ENCODE results near the gene ISL2.

Gene ISL2

DNA sequence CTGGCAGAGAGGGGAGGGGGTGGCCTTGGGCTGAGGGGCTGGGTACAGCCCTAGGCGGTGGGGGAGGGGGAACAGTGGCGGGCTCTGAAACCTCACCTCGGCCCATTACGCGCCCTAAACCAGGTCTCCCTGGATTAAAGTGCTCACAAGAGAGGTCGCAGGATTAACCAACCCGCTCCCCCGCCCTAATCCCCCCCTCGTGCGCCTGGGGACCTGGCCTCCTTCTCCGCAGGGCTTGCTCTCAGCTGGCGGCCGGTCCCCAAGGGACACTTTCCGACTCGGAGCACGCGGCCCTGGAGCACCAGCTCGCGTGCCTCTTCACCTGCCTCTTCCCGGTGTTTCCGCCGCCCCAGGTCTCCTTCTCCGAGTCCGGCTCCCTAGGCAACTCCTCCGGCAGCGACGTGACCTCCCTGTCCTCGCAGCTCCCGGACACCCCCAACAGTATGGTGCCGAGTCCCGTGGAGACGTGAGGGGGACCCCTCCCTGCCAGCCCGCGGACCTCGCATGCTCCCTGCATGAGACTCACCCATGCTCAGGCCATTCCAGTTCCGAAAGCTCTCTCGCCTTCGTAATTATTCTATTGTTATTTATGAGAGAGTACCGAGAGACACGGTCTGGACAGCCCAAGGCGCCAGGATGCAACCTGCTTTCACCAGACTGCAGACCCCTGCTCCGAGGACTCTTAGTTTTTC, 4.9 kb downstream of the ISL2 start:
- DNase-seq (ENCODE audit: insufficient read length, low spot score) (peak; percentile 19), FAIRE-seq (no peak)

- DNase-seq (ENCODE audit: insufficient read length, low spot score) (no peak), FAIRE-seq (no peak)
Measured at GRCh38 chr15:76342058-76342381, 5.4 kb downstream of the ISL2 start.

DNA sequence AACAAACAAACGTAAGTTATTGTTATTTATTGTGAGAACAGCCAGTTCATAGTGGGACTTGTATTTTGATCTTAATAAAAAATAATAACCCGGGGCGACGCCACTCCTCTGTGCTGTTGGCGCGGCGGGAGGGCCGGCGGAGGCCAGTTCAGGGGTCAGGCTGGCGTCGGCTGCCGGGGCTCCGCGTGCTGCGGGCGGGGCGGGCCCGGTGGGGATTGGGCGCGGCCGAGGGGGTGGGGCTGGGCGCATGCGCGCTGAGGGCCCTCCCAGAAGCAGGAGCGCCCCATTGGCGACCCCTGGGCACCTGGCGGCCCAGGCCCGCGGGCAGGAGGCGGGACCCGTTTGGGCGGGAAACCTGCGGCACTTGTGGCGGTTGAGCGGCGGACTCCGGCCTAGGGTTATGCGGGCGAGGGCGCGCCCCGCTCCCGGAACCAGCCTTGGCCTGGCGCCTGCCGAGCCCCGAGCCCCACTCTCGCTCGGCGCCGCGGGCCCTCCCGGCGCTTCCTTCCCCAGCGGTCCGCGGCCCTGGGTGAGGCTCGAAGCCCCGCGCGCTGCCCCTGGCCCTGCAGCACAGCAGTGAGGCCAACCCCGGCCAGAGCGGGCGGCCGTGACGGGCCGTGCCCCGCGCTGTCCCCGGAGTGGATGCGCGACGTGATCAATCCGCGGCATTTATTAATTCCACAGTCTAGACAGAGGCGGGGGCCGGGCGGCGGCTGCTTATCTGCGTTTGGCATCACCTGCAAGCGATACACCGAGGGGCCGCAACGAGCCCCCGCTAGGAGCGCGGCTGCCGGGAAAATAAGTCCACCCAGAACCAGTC, 6.0 kb downstream of the ISL2 start:
- FAIRE-seq (no peak), DNase-seq (ENCODE audit: insufficient read length, low spot score) (no peak)

DNA sequence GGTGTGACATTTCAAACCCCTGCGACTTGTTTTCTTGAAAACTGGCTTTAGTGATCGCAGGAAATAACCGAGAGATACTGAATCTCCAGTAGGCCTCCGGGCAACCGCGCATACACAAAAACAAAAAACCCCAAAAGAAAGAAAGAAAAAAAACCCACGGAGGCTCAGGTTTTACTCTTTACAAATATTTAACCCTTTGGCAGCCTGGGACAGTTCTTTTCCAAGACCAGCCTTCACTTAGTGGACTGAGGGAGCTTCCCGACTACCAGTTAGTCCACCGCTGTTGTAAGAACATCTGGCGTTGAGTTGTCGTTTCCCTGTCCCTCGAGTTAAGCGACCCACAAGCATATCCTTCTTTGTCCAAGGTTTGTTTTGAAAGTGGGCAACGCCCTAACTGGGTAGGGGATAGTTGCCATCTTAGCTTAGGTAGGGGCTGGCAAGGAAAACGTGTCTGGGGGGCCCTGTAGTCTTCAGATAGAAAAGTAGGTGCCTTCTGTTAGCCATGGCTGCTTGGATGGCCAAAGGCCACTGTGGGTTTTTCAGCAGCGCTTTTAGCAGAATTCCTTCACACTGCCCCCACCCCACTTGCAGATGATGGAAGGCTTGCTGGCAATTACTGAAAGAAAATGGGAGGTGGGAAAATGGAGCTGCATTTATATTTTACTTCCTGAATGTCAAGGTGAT, 6.9 kb downstream of the ISL2 start:
- FAIRE-seq: no peak
- DNase-seq (ENCODE audit: insufficient read length, low spot score): no peak

DNA sequence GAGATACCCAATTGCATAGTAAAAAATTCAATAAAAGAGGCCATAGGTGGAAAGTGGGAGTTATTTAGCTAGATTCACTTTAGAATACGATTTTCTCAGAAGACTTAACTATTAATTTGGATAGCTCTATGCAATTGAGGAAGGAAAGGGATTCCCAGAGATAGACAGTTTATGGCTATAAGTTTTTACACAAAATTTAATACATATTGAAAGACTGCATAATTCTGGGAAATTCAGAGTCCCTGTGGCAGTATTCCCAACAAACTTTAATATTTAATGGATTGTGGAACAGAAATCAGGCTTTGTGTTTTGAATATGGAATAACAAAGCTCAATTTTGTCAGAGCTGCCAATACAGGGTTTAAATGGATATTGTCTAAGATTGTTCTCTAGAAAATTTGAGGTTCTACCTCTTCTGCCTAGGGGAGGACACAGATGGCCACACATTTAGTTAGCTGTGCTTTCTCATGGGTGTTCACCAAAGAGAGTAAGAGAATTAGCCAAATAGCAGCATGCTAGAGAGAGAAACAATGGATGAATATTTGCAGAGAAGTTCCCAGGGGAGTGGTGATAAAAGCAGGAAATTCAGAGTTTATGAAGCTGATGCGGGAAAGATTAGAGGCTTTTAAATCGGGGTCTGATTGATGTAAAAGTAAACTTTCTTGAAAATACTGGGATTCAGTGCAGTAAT, 8.5 kb downstream of the ISL2 start:
- DNase-seq (ENCODE audit: insufficient read length, low spot score) (no peak), FAIRE-seq (no peak)

- no peak for DNase-seq (ENCODE audit: insufficient read length, low spot score)
- FAIRE-seq: no peak
Measured at GRCh38 chr15:76345583-76345879, 9.0 kb downstream of the ISL2 start.

GRCh38 chr15:76345880-76346668, 9.5 kb downstream of the ISL2 start:
- DNase-seq (ENCODE audit: insufficient read length, low spot score): peak; percentile 56
- no peak for FAIRE-seq

- no peak for DNase-seq (ENCODE audit: insufficient read length, low spot score)
- FAIRE-seq: no peak
Measured at GRCh38 chr15:76346669-76347481, 10.3 kb downstream of the ISL2 start.

DNA sequence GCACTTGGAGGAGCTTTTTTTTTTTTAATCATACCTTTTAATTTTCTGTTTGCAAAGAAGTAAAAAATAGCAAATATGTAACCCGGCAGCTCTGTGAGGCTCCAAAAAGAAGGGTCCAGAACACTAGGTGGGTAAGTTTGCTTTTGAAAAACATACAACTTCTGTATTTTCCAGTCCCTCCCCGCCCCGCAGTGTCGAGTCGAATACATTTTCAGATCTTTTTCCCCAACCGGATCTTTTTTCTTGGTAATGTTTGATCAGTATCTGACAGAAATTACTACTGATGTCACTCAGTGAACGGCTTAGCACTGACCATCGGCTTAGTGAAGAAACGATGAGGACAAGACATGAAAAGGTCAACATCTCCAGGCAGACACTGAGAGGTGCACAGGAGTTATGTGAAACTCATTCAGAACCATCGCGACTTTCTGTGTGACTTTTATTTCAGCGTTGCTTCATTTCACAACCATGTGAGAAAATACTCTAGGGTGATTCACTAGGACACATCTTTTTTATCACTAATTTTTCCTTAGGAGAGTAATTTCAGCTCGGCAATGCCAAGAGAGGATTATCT, 11.0 kb downstream of the ISL2 start:
- FAIRE-seq (no peak), DNase-seq (ENCODE audit: insufficient read length, low spot score) (no peak)

- DNase-seq (ENCODE audit: insufficient read length, low spot score): no peak
- FAIRE-seq: no peak
Measured at GRCh38 chr15:76349301-76350070, 12.9 kb downstream of the ISL2 start.

- no peak for DNase-seq (ENCODE audit: insufficient read length, low spot score)
- FAIRE-seq: no peak
Measured at GRCh38 chr15:76353023-76353577, 16.5 kb downstream of the ISL2 start.

GRCh38 chr15:76353903-76354302, 17.3 kb downstream of the ISL2 start:
- no peak for FAIRE-seq
- DNase-seq (ENCODE audit: insufficient read length, low spot score): no peak

GRCh38 chr15:76354823-76355440, 18.4 kb downstream of the ISL2 start:
- no peak for FAIRE-seq
- no peak for DNase-seq (ENCODE audit: insufficient read length, low spot score)

DNA sequence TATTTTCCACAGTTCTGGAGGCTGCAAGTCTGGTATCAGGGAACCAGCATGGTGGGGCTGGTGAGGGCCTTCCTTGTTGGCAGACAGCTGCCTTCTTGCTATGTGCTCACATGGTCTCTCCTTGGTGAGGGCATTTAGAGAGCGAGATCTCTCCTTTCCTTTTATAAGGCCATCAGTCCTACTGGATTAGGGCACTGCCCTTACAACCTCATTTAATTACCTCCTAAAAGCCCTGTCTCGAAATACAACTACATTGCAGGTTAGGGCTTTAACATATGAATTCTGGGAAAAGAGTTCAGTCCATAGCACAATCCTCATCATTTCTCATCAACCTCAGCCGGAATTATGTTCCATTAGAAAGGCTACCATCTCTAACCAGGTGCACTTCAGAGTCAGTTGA, 21.9 kb downstream of the ISL2 start:
- no peak for FAIRE-seq

DNA sequence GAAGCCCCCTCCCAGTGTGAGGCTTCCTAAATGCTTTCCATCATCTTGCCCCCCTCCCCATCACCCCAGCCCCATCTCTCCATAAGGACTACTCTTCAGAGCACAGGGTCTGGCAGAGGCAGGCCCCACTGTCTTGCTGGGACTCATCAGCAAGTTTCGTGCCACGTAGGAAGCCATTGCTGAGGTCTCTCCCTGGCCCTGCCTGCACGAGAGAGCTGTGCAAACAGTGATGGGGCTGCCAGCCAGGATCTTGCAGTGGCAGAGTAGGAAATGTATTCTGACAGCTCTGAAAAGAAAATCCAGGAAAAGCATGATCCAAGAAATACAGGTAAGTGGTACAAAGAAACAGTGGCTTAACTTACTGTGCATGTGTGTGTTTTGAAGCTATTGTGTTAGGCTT, 22.6 kb downstream of the ISL2 start:
- DNase-seq (ENCODE audit: insufficient read length, low spot score): no peak
- FAIRE-seq: no peak

More for the DNA sequence above, 21.9 kb downstream of the ISL2 start:
- no peak for DNase-seq (ENCODE audit: insufficient read length, low spot score)

DNA sequence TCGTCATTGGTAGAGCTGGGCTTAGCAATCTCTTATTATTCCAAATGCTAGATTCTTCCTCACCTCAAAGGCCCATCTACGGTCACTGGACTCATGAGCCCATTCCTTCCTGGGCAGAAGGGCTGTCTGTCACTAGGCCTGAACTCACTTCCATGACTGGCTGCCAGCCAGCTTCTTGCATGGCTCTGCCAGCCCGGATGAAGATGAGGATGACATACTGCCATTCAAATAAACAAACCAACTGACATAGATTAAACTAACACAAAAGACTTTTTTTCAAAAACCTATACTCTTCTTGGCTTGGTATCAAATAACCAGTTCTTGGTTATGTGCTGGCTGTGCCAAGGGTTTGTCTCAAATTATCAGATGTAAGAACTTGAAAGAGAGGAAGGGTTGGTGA, 23.8 kb downstream of the ISL2 start:
- FAIRE-seq: no peak
- DNase-seq (ENCODE audit: insufficient read length, low spot score): no peak

DNA sequence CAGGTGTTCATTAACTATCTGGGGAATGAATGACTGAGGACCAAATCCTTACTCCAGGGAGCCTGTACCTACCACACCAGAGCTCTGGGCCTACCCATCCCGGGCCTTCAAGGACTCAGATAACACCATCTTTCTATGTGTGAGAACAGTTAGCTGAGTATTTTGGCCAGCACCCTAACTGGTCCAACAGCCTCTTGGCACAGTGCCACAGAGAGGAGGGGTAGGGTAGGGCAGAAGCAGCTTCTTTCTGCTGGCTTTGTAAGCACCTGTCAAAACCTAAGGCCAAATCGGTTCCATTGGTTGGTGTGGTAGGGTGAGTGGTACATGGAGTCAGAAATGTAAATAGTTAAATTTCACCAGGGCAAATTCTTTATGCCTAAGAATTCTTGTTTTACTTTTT, 26.7 kb downstream of the ISL2 start:
- DNase-seq (ENCODE audit: insufficient read length, low spot score) (no peak), FAIRE-seq (no peak)

DNA sequence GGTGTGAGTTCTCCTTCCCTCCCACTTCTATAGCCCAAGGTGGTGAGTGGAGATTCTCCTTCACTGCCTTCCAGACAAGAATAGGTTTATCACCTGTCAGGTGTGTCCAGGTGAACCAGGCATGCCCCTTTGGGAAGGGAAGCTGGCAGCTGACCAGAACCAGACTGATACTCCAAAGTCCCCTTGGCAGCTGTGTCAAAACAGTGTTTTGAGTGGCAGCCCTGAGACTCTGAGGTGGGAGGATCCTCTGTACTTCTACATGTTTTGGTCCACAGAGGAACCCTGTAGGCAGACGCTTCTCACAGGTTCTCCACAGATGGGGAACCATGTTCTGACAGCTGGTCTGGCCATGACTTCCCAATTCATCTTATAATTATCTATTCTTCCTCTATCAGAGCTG, 30.1 kb downstream of the ISL2 start:
- no peak for DNase-seq (ENCODE audit: insufficient read length, low spot score)

More for the DNA sequence above, 30.1 kb downstream of the ISL2 start:
- no peak for FAIRE-seq
